Psoas muscle (tissue), 8 donors: Measurements from ENCODE around the gene JAG1. TPM values are rescaled to one million over a fixed set of nuclear protein-coding genes. Genes with fewer than 3 reads are reported as not detected.
"Not testable (repeated sequence)": the region's sequence is repeated elsewhere in the genome, so short reads cannot be mapped to it uniquely, and the experiment has no call there.

ENCODE experiments used
- ATAC-seq, 4 donors: fragments of 200-7000 bp; cut with Tn5 transposase; one replicate each; pipeline ENCODE4 v1.9.1; 2020; ENCODE audit warnings: moderate library complexity in 3 of 4, mild to moderate bottlenecking in 2 of 4
- DNase-seq, 2 donors: peaks; one replicate each; pipeline ENCODE4 v3.0.0-alpha.2; 2020
- H3K27ac ChIP-seq: fragments of 200-600 bp; one replicate; pipeline ENCODE4 v1.8.0; 2022
- H3K27me3 ChIP-seq, 3 donors: fragments of 200-600 bp in 1 of 3; one replicate each; pipeline versions ENCODE4 v1.6.1 to v1.8.0; 2013 to 2022; ENCODE audit warnings: low read length in 2 of 3, mild to moderate bottlenecking in 2 of 3, moderate library complexity in 1 of 3; ENCODE audit not compliant: insufficient read depth in 3 of 3
- H3K36me3 ChIP-seq, 2 donors: fragments of 200-600 bp in 1 of 2; one replicate each; pipeline versions ENCODE4 v1.6.1 to v1.8.0; 2013 to 2022; ENCODE audit warnings: low read depth in 1 of 2, mild to moderate bottlenecking in 1 of 2, moderate library complexity in 1 of 2; ENCODE audit not compliant: insufficient read depth in 1 of 2
- H3K4me1 ChIP-seq: fragments of 200-600 bp; one replicate; pipeline ENCODE4 v1.8.0; 2022
- H3K4me3 ChIP-seq: fragments of 200-600 bp; one replicate; pipeline ENCODE4 v1.8.0; 2022; ENCODE audit warnings: mild to moderate bottlenecking
- H3K9me3 ChIP-seq: fragments of 200-600 bp; one replicate; pipeline ENCODE4 v1.8.0; 2022
- CTCF ChIP-seq: fragments of 200-600 bp; IDR thresholded peaks from one replicate; pipeline ENCODE4 v1.8.0; 2022; ENCODE audit warnings: antibody characterized with exemption
- WGBS, 3 donors: extraction: QIAGEN DNeasy Blood & Tissue Kit; methylation state at CpG; one replicate each; pipeline versions ENCODE4 v1.1.6 to v1.1.7; 2013; 5-methylcytosine and 5-hydroxymethylcytosine counted together
- intact Hi-C, 2 donors: fragments of 100-400 bp; cut with DNase I; formaldehyde crosslinking; loops; one replicate each; pipeline versions ENCODE4 v1.11.0 to v1.14.2; 2022
- polyA plus RNA-seq, 3 donors: library from polyadenylated mRNA; stranded (reverse); fragments of 200-250 nt; gene quantifications; one replicate each; pipeline ENCODE4 v1.2.3, GENCODE V29; 2013
- total RNA-seq, 4 donors: library from RNA; stranded (reverse); fragmentation: NEBNext Ultra II Directional in 2 of 4; extraction: Animal tissue kit (Norgen Biotek cat#: 25700) in 2 of 4; gene quantifications; one replicate each; pipeline versions ENCODE4 v1.2.1 to v1.2.4, GENCODE V29; 2021 to 2023
- donor health status: healthy with polysubstance abuse.
- donor health status: DM: no; HTN: no; CAD: no; lungs with moderate emphysema.
- donor health status: Bipolar disorder and iron deficiency.
- donor health status: healthy.
- donor health status: DM: yes; HTN: yes; CAD: no.
- donor health status: DM: no; HTN: no; CAD: no.
- donor health status: DM: no; HTN: no; CAD: no.
- donor health status: DM: yes; HTN: yes; CAD: no.

Gene JAG1
- total and polyA plus RNA-seq, 7 donors: 5.4 to 35.4 (median 10.4) TPM

GRCh38 chr20:10618611-10619245 lies 55.1 kb downstream of the JAG1 start:
- Histone ChIP-seq H3K27ac (no peak overlapping the region), H3K27me3 (no peaks in the 10 kb centered on the region), H3K4me3 (no peak overlapping the region), H3K9me3 (no peaks in the 10 kb centered on the region), H3K4me1 (peaks cover 3% of the 10 kb centered on the region), H3K36me3 (no peaks in the 10 kb centered on the region)
- WGBS, 3 donors: 75 to 92% (median 83%) methylated on average over 6 of the region's 6 CpGs
- DNase-seq (no peak), ATAC-seq (no peak)
- intact Hi-C loops: no loop called here
- no peak for TF ChIP-seq CTCF

GRCh38 chr20:10617549-10618133 lies 56.2 kb downstream of the JAG1 start:
- H3K27ac ChIP-seq, H3K4me1 ChIP-seq, H3K4me3 ChIP-seq, ATAC-seq, H3K27me3 ChIP-seq, H3K9me3 ChIP-seq, intact Hi-C loops, H3K36me3 ChIP-seq, DNase-seq: not testable (repeated sequence)
- WGBS, 3 donors: 96 to 100% (median 97%) methylated on average over 4 of the region's 4 CpGs

GRCh38 chr20:10616212-10616611 lies 57.6 kb downstream of the JAG1 start:
- no peaks in the 10 kb centered on the region for H3K9me3 ChIP-seq
- H3K27ac ChIP-seq: no peak overlapping the region
- no peaks in the 10 kb centered on the region for H3K27me3 ChIP-seq
- peaks cover 3% of the 10 kb centered on the region for H3K4me1 ChIP-seq
- intact Hi-C loops: no loop called here
- no peak overlapping the region for H3K4me3 ChIP-seq
- TF ChIP-seq CTCF: no peak
- DNase-seq: no peak
- WGBS, 3 donors: 98 to 100% (median 99%) methylated on average over 3 of the region's 3 CpGs
- no peak for ATAC-seq
- no peaks in the 10 kb centered on the region for H3K36me3 ChIP-seq

- Histone ChIP-seq H3K9me3 (no peaks in the 10 kb centered on the region), H3K36me3 (no peaks in the 10 kb centered on the region), H3K4me3 (no peak overlapping the region), H3K27ac (no peak overlapping the region), H3K27me3 (no peaks in the 10 kb centered on the region), H3K4me1 (no peaks in the 10 kb centered on the region)
- no peak for TF ChIP-seq CTCF
- intact Hi-C loops: no loop called here
- ATAC-seq: no peak
- WGBS, 3 donors: 97 to 99% (median 98%) methylated on average over 18 of the region's 18 CpGs
- DNase-seq: no peak
These were observed 59.9 kb downstream of the JAG1 start for GRCh38 chr20:10613911-10614310.

GRCh38 chr20:10613426-10613825 lies 60.4 kb downstream of the JAG1 start:
- not testable (repeated sequence) for DNase-seq, H3K27me3 ChIP-seq, ATAC-seq

More at GRCh38 chr20:10613426-10613825, 60.4 kb downstream of the JAG1 start:
- H3K36me3 ChIP-seq, H3K4me3 ChIP-seq, H3K9me3 ChIP-seq, H3K27ac ChIP-seq, intact Hi-C loops, H3K4me1 ChIP-seq: not testable (repeated sequence)
- 96 to 98% (median 98%) methylated on average over 5 of the region's 5 CpGs for WGBS, 3 donors
